H1 (cell line): ENCODE results near the gene SNRPD3. TPM values are rescaled to one million over a fixed set of nuclear protein-coding genes. Genes with fewer than 3 reads are reported as not detected.

ENCODE experiments used
- CTCF ChIA-PET: fragments of 300-600 bp; sonication (Branson Sonifier 250); formaldehyde crosslinking; loops from one replicate; lab custom pipeline; 2021; ENCODE audit not compliant: partially characterized antibody; lab: Charles Lee
- POLR2A ChIA-PET: fragments of 300-600 bp; sonication (Branson Sonifier 250); formaldehyde crosslinking; loops from one replicate; lab custom pipeline; 2021; ENCODE audit warnings: inconsistent platforms; ENCODE audit not compliant: partially characterized antibody; lab: Charles Lee
- DNase-seq, 2 experiments: peaks; one replicate each; pipeline versions ENCODE4 v3.0.0 to v3.0.0-alpha.2; 2010 to 2022; ENCODE audit warnings: low spot score in 2 of 2, low read depth in 1 of 2, mixed read lengths in 1 of 2
- FAIRE-seq: peaks from 2 replicates; lab custom pipeline; 2011; peaks lifted over from hg19 to GRCh38; lab: Jason Lieb, UNC
- H2AFZ ChIP-seq: 2 replicates; pipeline ENCODE4 v1.8.1; 2012; ENCODE audit warnings: low read length, inconsistent platforms
- H2AK5ac ChIP-seq: 2 replicates; pipeline ENCODE4 v1.6.1; 2013; ENCODE audit warnings: low read depth, low read length
- H2BK120ac ChIP-seq: replicated peaks from 2 replicates; pipeline ENCODE3; 2013; ENCODE audit warnings: low read depth, low read length, inconsistent platforms
- H2BK12ac ChIP-seq: 2 replicates; pipeline ENCODE4 v1.6.1; 2013; ENCODE audit warnings: low read depth, low read length
- H2BK15ac ChIP-seq: 2 replicates; pipeline ENCODE4 v1.6.1; 2013; ENCODE audit warnings: low read length
- H2BK20ac ChIP-seq: 2 replicates; pipeline ENCODE4 v1.6.1; 2013; ENCODE audit warnings: low read length
- H2BK5ac ChIP-seq: 2 replicates; pipeline ENCODE4 v1.6.1; 2013; ENCODE audit warnings: low read depth, low read length
- H3K14ac ChIP-seq: 2 replicates; pipeline ENCODE4 v1.6.1; 2013; ENCODE audit warnings: inconsistent platforms; ENCODE audit not compliant: insufficient read length
- H3K18ac ChIP-seq: 2 replicates; pipeline ENCODE4 v1.6.1; 2013; ENCODE audit warnings: low read length; ENCODE audit errors: extremely low read depth
- H3K23ac ChIP-seq: 2 replicates; pipeline ENCODE4 v1.6.1; 2013; ENCODE audit warnings: inconsistent platforms; ENCODE audit not compliant: insufficient read length
- H3K23me2 ChIP-seq: 2 replicates; pipeline ENCODE4 v1.6.1; 2013; ENCODE audit warnings: low read depth, low read length
- H3K27ac ChIP-seq: 2 replicates; pipeline ENCODE4 v1.6.1; 2011; ENCODE audit warnings: low read depth, low read length, inconsistent platforms
- H3K27me3 ChIP-seq, 4 experiments: replicated peaks in 1 of 4; 1 replicate in 1 of 4; 2 replicates in 3 of 4; pipeline versions ENCODE4 v1.6.1 to v1.8.1; 2011 to 2013; ENCODE audit warnings: low read length in 3 of 4, mild to moderate bottlenecking in 3 of 4, inconsistent platforms in 2 of 4, mixed read lengths in 2 of 4, moderate library complexity in 1 of 4; ENCODE audit not compliant: control insufficient read depth in 3 of 4, insufficient read depth in 3 of 4; ENCODE audit errors: extremely low read depth in 1 of 4
- H3K36me3 ChIP-seq, 4 experiments: 2 replicates each; pipeline versions ENCODE4 v1.6.1 to v1.8.1; 2011 to 2013; ENCODE audit warnings: mild to moderate bottlenecking in 4 of 4, low read length in 3 of 4, moderate library complexity in 2 of 4, control low read depth in 1 of 4, inconsistent platforms in 1 of 4; ENCODE audit not compliant: insufficient read depth in 4 of 4, control insufficient read depth in 2 of 4
- H3K4ac ChIP-seq: replicated peaks from 2 replicates; pipeline ENCODE3; 2013; ENCODE audit warnings: low read length, low read depth, mixed read lengths, inconsistent platforms; ENCODE audit not compliant: insufficient read length
- H3K4me1 ChIP-seq, 4 experiments: replicated peaks in 1 of 4; 1 replicate in 1 of 4; 2 replicates in 3 of 4; pipeline versions ENCODE4 v1.6.1 to v1.8.1; 2011 to 2013; ENCODE audit warnings: low read length in 3 of 4, inconsistent platforms in 2 of 4, mixed read lengths in 1 of 4; ENCODE audit not compliant: insufficient read depth in 4 of 4, control insufficient read depth in 3 of 4
- H3K4me2 ChIP-seq, 2 experiments: 2 replicates each; pipeline versions ENCODE4 v1.6.1 to v1.8.1; 2011 to 2013; ENCODE audit warnings: low read depth in 2 of 2, low read length in 2 of 2, control low read depth in 1 of 2, inconsistent platforms in 1 of 2, mild to moderate bottlenecking in 1 of 2; ENCODE audit not compliant: insufficient read depth in 1 of 2
- H3K4me3 ChIP-seq, 4 experiments: fragments of 200-600, 300-600 bp in 1 of 4; sonication (generic), shearing (Covaris generic), sonication (Bioruptor Twin) in 1 of 4; 2 replicates each; pipeline versions ENCODE4 v1.5.1 to v1.8.1; 2011 to 2016; ENCODE audit warnings: low read length in 4 of 4, low read depth in 3 of 4, control low read depth in 2 of 4, inconsistent platforms in 2 of 4, mild to moderate bottlenecking in 2 of 4, mixed read lengths in 1 of 4, moderate library complexity in 1 of 4; ENCODE audit not compliant: insufficient read depth in 2 of 4; ENCODE audit errors: extremely low read depth in 1 of 4
- H3K56ac ChIP-seq: replicated peaks from 2 replicates; pipeline ENCODE3; 2013; ENCODE audit warnings: low read depth, mild to moderate bottlenecking, mixed read lengths, low read length, inconsistent platforms; ENCODE audit not compliant: insufficient read length
- H3K79me1 ChIP-seq: 2 replicates; pipeline ENCODE4 v1.6.1; 2013; ENCODE audit warnings: low read depth, low read length, control low read depth
- H3K79me2 ChIP-seq, 2 experiments: 2 replicates each; pipeline versions ENCODE4 v1.6.1 to v1.8.1; 2012 to 2013; ENCODE audit warnings: low read length in 2 of 2, mild to moderate bottlenecking in 2 of 2, inconsistent platforms in 1 of 2; ENCODE audit not compliant: insufficient read depth in 2 of 2, control insufficient read depth in 1 of 2
- H3K9ac ChIP-seq, 4 experiments: replicated peaks in 1 of 4; 1 replicate in 1 of 4; 2 replicates in 3 of 4; pipeline versions ENCODE4 v1.6.1 to v1.8.1; 2011 to 2013; ENCODE audit warnings: low read depth in 3 of 4, low read length in 3 of 4, control low read depth in 2 of 4, mild to moderate bottlenecking in 2 of 4, moderate library complexity in 2 of 4, inconsistent platforms in 1 of 4; ENCODE audit errors: extremely low read depth in 1 of 4
- H3K9me3 ChIP-seq, 2 experiments: 2 replicates each; pipeline versions ENCODE4 v1.6.1 to v1.8.1; 2012 to 2013; ENCODE audit warnings: mild to moderate bottlenecking in 2 of 2, moderate library complexity in 2 of 2, control low read depth in 1 of 2, inconsistent platforms in 1 of 2, low read depth in 1 of 2, low read length in 1 of 2, mixed read lengths in 1 of 2; ENCODE audit not compliant: insufficient read depth in 2 of 2
- H4K20me1 ChIP-seq, 2 experiments: replicated peaks in 1 of 2; 2 replicates each; pipeline versions ENCODE3 to v1.8.1; 2011 to 2013; ENCODE audit warnings: inconsistent platforms in 2 of 2, low read length in 2 of 2, mild to moderate bottlenecking in 1 of 2; ENCODE audit not compliant: insufficient read depth in 2 of 2, control insufficient read depth in 1 of 2
- H4K5ac ChIP-seq: 2 replicates; pipeline ENCODE4 v1.6.1; 2013; ENCODE audit warnings: low read length, low read depth, mixed read lengths, inconsistent platforms; ENCODE audit not compliant: insufficient read length
- H4K8ac ChIP-seq: 2 replicates; pipeline ENCODE4 v1.8.0; 2013; ENCODE audit warnings: mild to moderate bottlenecking, moderate library complexity, low read length, inconsistent platforms; ENCODE audit not compliant: insufficient read depth; ENCODE audit errors: extremely low read depth
- H4K91ac ChIP-seq: replicated peaks from 2 replicates; pipeline ENCODE3; 2013; ENCODE audit warnings: low read length, mixed read lengths, inconsistent platforms; ENCODE audit not compliant: insufficient read length
- WGBS, 2 experiments: shearing (Covaris generic) in 1 of 2; methylation state at CpG; one replicate each; pipeline versions ENCODE4 v1.1.6 to v1.1.7; 2013 to 2015; ENCODE audit warnings: low lambda C conversion rate in 2 of 2, mixed read lengths in 2 of 2, inconsistent platforms in 1 of 2, low coverage in 1 of 2, missing lambda C conversion rate in 1 of 2; ENCODE audit not compliant: insufficient replicate concordance in 2 of 2, insufficient coverage in 1 of 2, insufficient read length in 1 of 2; ENCODE audit errors: extremely low coverage in 1 of 2, missing lambda C conversion rate in 1 of 2; 5-methylcytosine and 5-hydroxymethylcytosine counted together
- polyA plus RNA-seq, 7 experiments: library from polyadenylated mRNA; depleted of rRNA in 3 of 7; stranded (reverse) in 5 of 7; unstranded in 2 of 7; fragments of >200 nt in 5 of 7; fragments of 200-250 nt in 2 of 7; gene quantifications; 1 replicate in 5 of 7; 2 replicates in 1 of 7; 4 replicates in 1 of 7; pipeline versions ENCODE4 v1.2.1 to v1.2.3, GENCODE V29; 2011 to 2013; ENCODE audit warnings: missing spikeins in 2 of 7, mixed read lengths in 2 of 7
- total RNA-seq: library from RNA; stranded (reverse); fragmentation: NEBNext Ultra II Directional; extraction: Animal tissue kit (Norgen Biotek cat#: 25700); gene quantifications from 2 replicates; pipeline ENCODE4 v1.2.1, GENCODE V29; 2021

The SNRPD3 gene
- total and polyA plus RNA-seq, 2 of the 8 experiments (the other 6 are each of a cell fraction or from before 2014, with no cell fraction given), result 200 to 455 TPM

DNA sequence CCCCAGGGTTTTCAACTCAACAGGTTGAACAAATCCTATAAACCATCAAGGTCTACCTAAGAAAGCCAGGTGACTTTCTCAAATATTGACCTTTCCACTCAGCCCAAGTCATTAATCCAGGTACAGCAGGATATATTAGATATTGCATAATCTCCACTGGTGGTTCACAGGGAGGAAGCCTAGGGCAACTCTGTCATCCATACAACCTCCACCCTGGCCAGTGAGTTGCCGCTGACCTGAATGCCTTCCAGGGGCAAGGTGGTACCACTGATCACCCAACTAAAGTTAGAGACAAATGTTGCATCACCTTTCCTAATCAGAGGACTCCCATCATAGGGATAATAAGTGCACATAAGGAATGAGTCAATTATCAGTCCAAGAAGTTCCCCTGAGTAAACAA, 23.7 kb upstream of the SNRPD3 start:
- 89% methylated on average over 1 of the region's 1 CpG; no CpG with 5 or more reads in 1 of the 2 experiments for WGBS, 2 experiments
- Histone ChIP-seq H4K8ac (no peak overlapping the region), H3K14ac (no peak overlapping the region), H3K79me2 (no peaks in the 10 kb centered on the region), H3K9me3 (no peaks in the 10 kb centered on the region), H2BK12ac (no peak overlapping the region), H3K36me3 (no peaks in the 10 kb centered on the region), H4K5ac (no peak overlapping the region), H2BK5ac (no peak overlapping the region), H3K4me2 (no peak overlapping the region), H3K79me1 (no peaks in the 10 kb centered on the region), H3K9ac (no peak overlapping the region), H3K23me2 (no peaks in the 10 kb centered on the region), H3K56ac (no peak overlapping the region), H3K4ac (no peak overlapping the region), H4K91ac (no peak overlapping the region), H2BK15ac (no peak overlapping the region), H3K23ac (no peak overlapping the region), H3K4me1 (no peaks in the 10 kb centered on the region), H3K27me3 (no peaks in the 10 kb centered on the region; a peak in 1 of 7 replicates), H2BK120ac (no peak overlapping the region), H2AFZ (no peak overlapping the region), H4K20me1 (no peaks in the 10 kb centered on the region), H3K27ac (no peak overlapping the region), H3K18ac (no peak overlapping the region), H2AK5ac (no peak overlapping the region), H2BK20ac (no peak overlapping the region), H3K4me3 (no peak overlapping the region)
- DNase-seq (no peak), FAIRE-seq (no peak)
- POLR2A ChIA-PET, result no interaction called here
- CTCF ChIA-PET, result interaction anchor here (1.4 to 1.5 kb wide), 2 partner anchors 8 to 110 kb away, joined by 3 to 5 read pairs; no protein-coding TSS in a partner anchor
